Activated B cell treated with CpG ODN at 0.5 μM for 24 hours (primary cell): Measurements from ENCODE around the gene PPP4R2. TPM values are rescaled to one million over a fixed set of nuclear protein-coding genes. Genes with fewer than 3 reads are reported as not detected.

Source experiments
- ATAC-seq: fragments of 200-7000 bp; cut with Tn5 transposase; one replicate; pipeline ENCODE4 v1.10.0; 2021; ENCODE audit warnings: low read depth, mild to moderate bottlenecking, moderate library complexity
- CTCF ChIA-PET: fragments of 350-600 bp; sonication (Branson Sonifier 250); formaldehyde crosslinking; loops from one replicate; lab custom pipeline; 2021; ENCODE audit warnings: antibody characterized with exemption; lab: Charles Lee
- POLR2A ChIA-PET: fragments of 350-600 bp; sonication (Branson Sonifier 250); formaldehyde crosslinking; loops from one replicate; lab custom pipeline; 2021; ENCODE audit warnings: antibody characterized with exemption; lab: Charles Lee
- DNase-seq: peaks from one replicate; pipeline ENCODE4 v3.0.0; 2022
- H3K27ac Mint-ChIP-seq: one replicate; pipeline ENCODE4 v1.8.0; 2020; ENCODE audit warnings: mixed read lengths
- H3K27me3 Mint-ChIP-seq: one replicate; pipeline ENCODE4 v1.8.0; 2021; ENCODE audit warnings: mixed read lengths
- H3K36me3 Mint-ChIP-seq: one replicate; pipeline ENCODE4 v1.8.0; 2021; ENCODE audit warnings: low read depth, mixed read lengths
- H3K4me1 Mint-ChIP-seq: one replicate; pipeline ENCODE4 v1.8.0; 2021; ENCODE audit warnings: mixed read lengths
- H3K4me3 Mint-ChIP-seq: one replicate; pipeline ENCODE4 v1.8.0; 2020; ENCODE audit warnings: mild to moderate bottlenecking, mixed read lengths
- H3K9me3 Mint-ChIP-seq: one replicate; pipeline ENCODE4 v1.8.0; 2020; ENCODE audit warnings: mixed read lengths
- intact Hi-C: fragments of 100-400 bp; cut with micrococcal nuclease; formaldehyde crosslinking; loops from one replicate; pipeline ENCODE4 v1.15.1; 2024
- total RNA-seq: library from RNA; stranded (reverse); gene quantifications from 2 replicates; pipeline ENCODE4 v1.2.3, GENCODE V29; 2022
- TF ChIP-seq, protein P1 (sequence below): fragments of 200-600 bp; IDR thresholded peaks from one replicate; pipeline ENCODE4 v1.8.0; 2022; ENCODE audit warnings: antibody characterized with exemption, mild to moderate bottlenecking

Gene PPP4R2
- total RNA-seq, 1 donor from 2014 or later = 59.7 TPM

- no peak for ATAC-seq
- no peaks in the 10 kb centered on the region for H3K36me3 Mint-ChIP-seq
- CTCF ChIA-PET = interaction anchor here (0.8 kb wide), 1 partner anchor 10 kb away, joined by 3 read pairs; no protein-coding TSS in a partner anchor
Measured at GRCh38 chr3:73080216-73080966, 83.8 kb downstream of the PPP4R2 start.

GRCh38 chr3:73081140-73081539 lies 84.5 kb downstream of the PPP4R2 start:
- Mint-ChIP-seq H3K4me3 (no peak overlapping the region), H3K36me3 (no peaks in the 10 kb centered on the region), H3K4me1 (no peaks in the 10 kb centered on the region), H3K27ac (no peak overlapping the region), H3K27me3 (no peaks in the 10 kb centered on the region), H3K9me3 (no peaks in the 10 kb centered on the region)
- no peak for ATAC-seq
- TF ChIP-seq, protein P1, sequence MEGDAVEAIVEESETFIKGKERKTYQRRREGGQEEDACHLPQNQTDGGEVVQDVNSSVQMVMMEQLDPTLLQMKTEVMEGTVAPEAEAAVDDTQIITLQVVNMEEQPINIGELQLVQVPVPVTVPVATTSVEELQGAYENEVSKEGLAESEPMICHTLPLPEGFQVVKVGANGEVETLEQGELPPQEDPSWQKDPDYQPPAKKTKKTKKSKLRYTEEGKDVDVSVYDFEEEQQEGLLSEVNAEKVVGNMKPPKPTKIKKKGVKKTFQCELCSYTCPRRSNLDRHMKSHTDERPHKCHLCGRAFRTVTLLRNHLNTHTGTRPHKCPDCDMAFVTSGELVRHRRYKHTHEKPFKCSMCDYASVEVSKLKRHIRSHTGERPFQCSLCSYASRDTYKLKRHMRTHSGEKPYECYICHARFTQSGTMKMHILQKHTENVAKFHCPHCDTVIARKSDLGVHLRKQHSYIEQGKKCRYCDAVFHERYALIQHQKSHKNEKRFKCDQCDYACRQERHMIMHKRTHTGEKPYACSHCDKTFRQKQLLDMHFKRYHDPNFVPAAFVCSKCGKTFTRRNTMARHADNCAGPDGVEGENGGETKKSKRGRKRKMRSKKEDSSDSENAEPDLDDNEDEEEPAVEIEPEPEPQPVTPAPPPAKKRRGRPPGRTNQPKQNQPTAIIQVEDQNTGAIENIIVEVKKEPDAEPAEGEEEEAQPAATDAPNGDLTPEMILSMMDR = no peak
- ChIA-PET CTCF (interaction anchor here (0.8 kb wide), 1 partner anchor 416 kb away, joined by 3 read pairs; no protein-coding TSS in a partner anchor), POLR2A (no interaction called here)
- no peak for DNase-seq
- intact Hi-C loops = loop anchor here (10.0 kb wide), 1 partner anchor 416 kb away; no protein-coding TSS in a partner anchor

More at GRCh38 chr3:73080216-73080966, 83.8 kb downstream of the PPP4R2 start:
- no peaks in the 10 kb centered on the region for H3K4me1 Mint-ChIP-seq
- no peak overlapping the region for H3K27ac Mint-ChIP-seq
- TF ChIP-seq, protein P1 = no peak
- POLR2A ChIA-PET = no interaction called here
- no peak for DNase-seq
- H3K9me3 Mint-ChIP-seq = no peaks in the 10 kb centered on the region
- H3K27me3 Mint-ChIP-seq = no peaks in the 10 kb centered on the region
- intact Hi-C loops = loop anchor here (10.0 kb wide), 1 partner anchor 416 kb away; no protein-coding TSS in a partner anchor
- H3K4me3 Mint-ChIP-seq = no peak overlapping the region

- H3K36me3 Mint-ChIP-seq = no peaks in the 10 kb centered on the region
- no peak overlapping the region for H3K4me3 Mint-ChIP-seq
- ChIA-PET POLR2A (no interaction called here), CTCF (no interaction called here)
- DNase-seq = no peak
- no peaks in the 10 kb centered on the region for H3K27me3 Mint-ChIP-seq
- H3K9me3 Mint-ChIP-seq = no peaks in the 10 kb centered on the region
- H3K4me1 Mint-ChIP-seq = no peaks in the 10 kb centered on the region
- no peak overlapping the region for H3K27ac Mint-ChIP-seq
- ATAC-seq = no peak
- TF ChIP-seq, protein P1 = no peak
- intact Hi-C loops = loop anchor here (10.0 kb wide), 1 partner anchor 419 kb away; no protein-coding TSS in a partner anchor
Measured at GRCh38 chr3:73084170-73084569, 87.6 kb downstream of the PPP4R2 start.

DNA sequence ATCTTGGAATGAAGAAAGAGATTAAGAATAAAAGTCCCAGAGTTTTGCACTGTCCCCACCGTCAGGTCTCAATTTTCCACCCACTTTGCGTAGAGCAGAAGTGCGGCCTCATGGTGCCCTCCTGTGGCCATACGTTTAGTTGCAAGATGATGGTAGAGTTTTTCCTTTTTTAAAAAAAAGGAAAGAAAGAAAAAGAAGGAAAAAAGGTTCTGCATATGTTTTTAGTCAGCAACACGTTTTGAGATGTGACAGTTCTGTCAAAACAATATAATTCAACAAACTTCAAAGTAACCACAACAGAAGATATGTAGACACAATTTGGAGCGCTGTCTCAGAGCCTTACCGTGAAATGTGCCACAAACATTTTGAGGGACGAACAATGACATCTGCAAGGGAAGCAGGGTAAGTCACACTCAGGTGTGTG lies 89.5 kb downstream of the PPP4R2 start:
- intact Hi-C loops = loop anchor here (1.0 to 10.0 kb wide), 6 partner anchors 147 to 1375 kb away; no protein-coding TSS in a partner anchor
- H3K4me3 Mint-ChIP-seq = no peak overlapping the region

GRCh38 chr3:73094129-73094528 lies 97.5 kb downstream of the PPP4R2 start:
- DNase-seq (no peak), ATAC-seq (peak; percentile 28)
- H3K27me3 Mint-ChIP-seq = peaks cover 16% of the 10 kb centered on the region
- no peaks in the 10 kb centered on the region for H3K36me3 Mint-ChIP-seq
- H3K9me3 Mint-ChIP-seq = no peaks in the 10 kb centered on the region
- no peak overlapping the region for H3K4me3 Mint-ChIP-seq
- CTCF ChIA-PET = no interaction called here
- intact Hi-C loops = no loop called here
- POLR2A ChIA-PET = no interaction called here
- TF ChIP-seq, protein P1 = no peak
- no peak overlapping the region for H3K27ac Mint-ChIP-seq
- H3K4me1 Mint-ChIP-seq = peaks cover 11% of the 10 kb centered on the region

More for the DNA sequence above, 89.5 kb downstream of the PPP4R2 start:
- H3K27ac Mint-ChIP-seq = no peak overlapping the region
- ChIA-PET POLR2A (no interaction called here), CTCF (interaction anchor here (0.6 to 3.1 kb wide), 10 partner anchors 10 to 1375 kb away, joined by 3 to 12 read pairs (median 5); no protein-coding TSS in a partner anchor)
- H3K4me1 Mint-ChIP-seq = no peaks in the 10 kb centered on the region
- DNase-seq (no peak), ATAC-seq (peak; percentile 49)
- no peaks in the 10 kb centered on the region for H3K27me3 Mint-ChIP-seq
- TF ChIP-seq, protein P1 = peak; percentile 85
- H3K9me3 Mint-ChIP-seq = no peaks in the 10 kb centered on the region
- H3K36me3 Mint-ChIP-seq = no peaks in the 10 kb centered on the region
